SK-N-SH (cell line): Measurements from ENCODE around the gene ANK3. TPM values are rescaled to one million over a fixed set of nuclear protein-coding genes. Genes with fewer than 3 reads are reported as not detected.

Experiments
- CTCF ChIA-PET: fragments of 300-600, 350-600 bp; formaldehyde crosslinking; extraction: SDS; loops from one replicate; lab custom pipeline; 2021; lab: Yijun Ruan, JAX
- POLR2A ChIA-PET: fragments of 350-600 bp; sonication (Branson Sonifier 250); formaldehyde crosslinking; extraction: SDS; loops from one replicate; lab custom pipeline; 2020; ENCODE audit warnings: antibody characterized with exemption, inconsistent platforms; lab: Yijun Ruan, JAX
- DNase-seq: peaks from one replicate; pipeline ENCODE4 v3.0.0; 2012
- H2AFZ ChIP-seq: fragments of 200-600 bp; sonication (generic); 2 replicates; pipeline ENCODE4 v1.8.1; 2016; ENCODE audit warnings: antibody characterized with exemption, mild to moderate bottlenecking, low read depth
- H3F3A ChIP-seq: fragments of 200-600 bp; sonication (generic); replicated peaks from 2 replicates; pipeline ENCODE3; 2016; ENCODE audit warnings: antibody characterized with exemption, mild to moderate bottlenecking; ENCODE audit not compliant: insufficient read depth
- H3K27ac ChIP-seq, 2 experiments: fragments of 200-500 bp in 1 of 2; fragments of 200-600 bp in 1 of 2; sonication (Bioruptor generic) in 1 of 2; sonication (generic), shearing (Covaris generic) in 1 of 2; 2 replicates each; pipeline versions ENCODE4 v1.5.1 to v1.6.1; 2014 to 2016; ENCODE audit warnings: low read depth in 2 of 2, inconsistent platforms in 1 of 2, low read length in 1 of 2, mild to moderate bottlenecking in 1 of 2, mixed read lengths in 1 of 2
- H3K27me3 ChIP-seq: fragments of 200-600 bp; sonication (generic), shearing (Covaris generic); 2 replicates; pipeline ENCODE4 v1.6.1; 2016; ENCODE audit warnings: mixed run types; ENCODE audit not compliant: insufficient read depth
- H3K36me3 ChIP-seq, 2 experiments: fragments of 200-500 bp in 1 of 2; fragments of 200-600 bp in 1 of 2; sonication (Bioruptor generic) in 1 of 2; sonication (generic) in 1 of 2; replicated peaks in 1 of 2; 2 replicates each; pipeline versions ENCODE3 to v1.5.1; 2014 to 2016; ENCODE audit warnings: low read length in 1 of 2, mild to moderate bottlenecking in 1 of 2; ENCODE audit not compliant: insufficient read depth in 2 of 2, control insufficient read depth in 1 of 2
- H3K4me1 ChIP-seq, 2 experiments: fragments of 200-500 bp in 1 of 2; fragments of 200-600 bp in 1 of 2; sonication (Bioruptor generic) in 1 of 2; sonication (generic), shearing (Covaris generic) in 1 of 2; 2 replicates each; pipeline versions ENCODE4 v1.5.1 to v1.6.1; 2014 to 2016; ENCODE audit warnings: low read depth in 1 of 2, low read length in 1 of 2, mixed run types in 1 of 2; ENCODE audit not compliant: insufficient read depth in 2 of 2, control insufficient read depth in 1 of 2
- H3K4me2 ChIP-seq: fragments of 200-600 bp; sonication (generic), shearing (Covaris generic); 2 replicates; pipeline ENCODE4 v1.6.1; 2017; ENCODE audit warnings: mixed run types
- H3K4me3 ChIP-seq, 2 experiments: fragments of 200-500 bp in 1 of 2; fragments of 200-600 bp in 1 of 2; sonication (Bioruptor generic) in 1 of 2; sonication (generic), shearing (Covaris generic) in 1 of 2; 2 replicates each; pipeline versions ENCODE4 v1.5.1 to v1.8.1; 2014 to 2016; ENCODE audit warnings: low read depth in 2 of 2, inconsistent platforms in 1 of 2, low read length in 1 of 2, mild to moderate bottlenecking in 1 of 2, mixed read lengths in 1 of 2, moderate library complexity in 1 of 2
- H3K79me2 ChIP-seq: fragments of 200-600 bp; sonication (generic); 2 replicates; pipeline ENCODE4 v1.8.1; 2017; ENCODE audit warnings: mild to moderate bottlenecking; ENCODE audit not compliant: insufficient read depth
- H3K9ac ChIP-seq: fragments of 200-600 bp; sonication (generic); 2 replicates; pipeline ENCODE4 v1.6.1; 2017; ENCODE audit warnings: mixed run types
- H3K9me2 ChIP-seq: fragments of 200-600 bp; sonication (generic); 2 replicates; pipeline ENCODE4 v1.6.1; 2017; ENCODE audit warnings: mixed run types
- H3K9me3 ChIP-seq: fragments of 200-600 bp; sonication (generic); 2 replicates; pipeline ENCODE4 v1.6.1; 2017; ENCODE audit warnings: mixed run types, mild to moderate bottlenecking, moderate library complexity
- H4K20me1 ChIP-seq: fragments of 200-600 bp; sonication (generic); 2 replicates; pipeline ENCODE4 v1.6.1; 2017; ENCODE audit warnings: mild to moderate bottlenecking, mixed run types; ENCODE audit not compliant: insufficient read depth
- CHD2 ChIP-seq: fragments of 150-350 bp; IDR thresholded peaks from 2 replicates; pipeline ENCODE4 v1.6.1; 2018; ENCODE audit warnings: low read length; ENCODE audit not compliant: partially characterized antibody
- ELF1 ChIP-seq: IDR thresholded peaks from 2 replicates; pipeline ENCODE4 v1.4.0; 2012
- EP300 ChIP-seq, 2 experiments: IDR thresholded peaks; 2 replicates each; pipeline versions ENCODE4 v1.4.0 to v1.6.1; 2012; ENCODE audit warnings: borderline replicate concordance in 1 of 2, low read depth in 1 of 2, low read length in 1 of 2
- EZH2phosphoT487 ChIP-seq: fragments of 200-600 bp; sonication (generic); IDR thresholded peaks from 2 replicates; pipeline ENCODE4 v1.6.1; 2017; ENCODE audit warnings: low read depth, mixed run types, mild to moderate bottlenecking, antibody characterized with exemption, moderate library complexity, borderline replicate concordance
- FOSL2 ChIP-seq: IDR thresholded peaks from 2 replicates; pipeline ENCODE4 v1.4.0; 2012; ENCODE audit warnings: low read depth, mild to moderate bottlenecking, moderate library complexity, borderline replicate concordance
- FOXJ3 ChIP-seq: sonication (generic); formaldehyde crosslinking; IDR thresholded peaks from 2 replicates; pipeline ENCODE4 v1.5.1; 2020; ENCODE audit warnings: mild to moderate bottlenecking, missing genetic modification reagents
- FOXM1 ChIP-seq: IDR thresholded peaks from 2 replicates; pipeline ENCODE4 v1.4.0; 2012; ENCODE audit warnings: low read depth, mild to moderate bottlenecking
- JUND ChIP-seq: IDR thresholded peaks from 2 replicates; pipeline ENCODE4 v1.4.0; 2012
- MAX ChIP-seq: IDR thresholded peaks from 2 replicates; pipeline ENCODE4 v1.4.0; 2012; ENCODE audit warnings: low read depth
- NRF1 ChIP-seq: IDR thresholded peaks from 2 replicates; pipeline ENCODE4 v1.6.1; 2012; ENCODE audit warnings: low read depth, mild to moderate bottlenecking, low read length
- RAD21 ChIP-seq: IDR thresholded peaks from 2 replicates; pipeline ENCODE4 v1.6.1; 2012; ENCODE audit warnings: mild to moderate bottlenecking, low read length
- RXRA ChIP-seq: IDR thresholded peaks from 2 replicates; pipeline ENCODE4 v1.4.0; 2012; ENCODE audit warnings: low read depth, mild to moderate bottlenecking, borderline replicate concordance
- SIN3A ChIP-seq: IDR thresholded peaks from 2 replicates; pipeline ENCODE4 v1.6.1; 2012; ENCODE audit warnings: low read depth, mild to moderate bottlenecking, low read length, moderate library complexity, borderline replicate concordance
- SMC3 ChIP-seq: IDR thresholded peaks from 2 replicates; pipeline ENCODE4 v1.6.1; 2012; ENCODE audit warnings: low read depth, low read length, improper control_type of control experiment
- TEAD4 ChIP-seq: IDR thresholded peaks from 2 replicates; pipeline ENCODE4 v1.4.0; 2012; ENCODE audit warnings: mild to moderate bottlenecking, borderline replicate concordance; ENCODE audit not compliant: insufficient read depth
- USF2 ChIP-seq: fragments of 150-350 bp; IDR thresholded peaks from 2 replicates; pipeline ENCODE4 v1.6.1; 2017; ENCODE audit warnings: antibody characterized with exemption, low read length, low read depth, borderline replicate concordance
- YY1 ChIP-seq: IDR thresholded peaks from 2 replicates; pipeline ENCODE4 v1.4.0; 2012; ENCODE audit warnings: low read depth, mild to moderate bottlenecking
- ZBTB33 ChIP-seq: IDR thresholded peaks from 2 replicates; pipeline ENCODE4 v1.4.0; 2012; ENCODE audit warnings: low read depth, borderline replicate concordance
- WGBS: methylation state at CpG from one replicate; pipeline ENCODE4 v1.1.6; 2017; ENCODE audit warnings: low lambda C conversion rate; 5-methylcytosine and 5-hydroxymethylcytosine counted together
- polyA plus RNA-seq, 3 experiments: library from polyadenylated mRNA; depleted of rRNA; stranded (reverse); fragments of >200 nt; gene quantifications; 2 replicates each; pipeline ENCODE4 v1.2.3, GENCODE V29; 2012

ANK3 gene
- polyA plus RNA-seq, 1 of the 3 experiments (the other 2 are of a cell fraction), result 10.0 TPM

GRCh38 chr10:60142736-60143135 is 246.9 kb downstream of the ANK3 start:
- ChIA-PET CTCF (no interaction called here), POLR2A (no interaction called here)
- TF ChIP-seq SMC3, result no peak
- TF ChIP-seq TEAD4, result no peak
- TF ChIP-seq EZH2phosphoT487, result no peak
- no peak for TF ChIP-seq RAD21
- no peak for TF ChIP-seq MAX
- no peak for TF ChIP-seq ELF1
- TF ChIP-seq YY1, result no peak
- TF ChIP-seq FOXM1, result no peak
- no peak for TF ChIP-seq EP300 (IDR thresholded peaks at IDR 0.05; ENCODE audit: borderline replicate concordance in 1 of 2, low read depth in 1 of 2, low read length in 1 of 2)
- TF ChIP-seq JUND, result no peak
- no peak for TF ChIP-seq CHD2
- TF ChIP-seq SIN3A, result no peak
- TF ChIP-seq FOXJ3 (CRISPR knock-in tag), result no peak
- no peak for TF ChIP-seq USF2
- no peak for TF ChIP-seq RXRA
- H3K36me3 ChIP-seq, result no peaks in the 10 kb centered on the region
- no peak overlapping the region for H3K27ac ChIP-seq
- H3K27me3 ChIP-seq, result no peaks in the 10 kb centered on the region
- no peak overlapping the region for H2AFZ ChIP-seq
- H3K4me2 ChIP-seq, result no peak overlapping the region
- H3K9me3 ChIP-seq, result no peaks in the 10 kb centered on the region
- DNase-seq, result no peak
- WGBS, result 78% methylated on average over 1 of the region's 1 CpG
- no peak overlapping the region for H3K4me3 ChIP-seq
- no peaks in the 10 kb centered on the region; a peak in 2 of 4 replicates for H3K4me1 ChIP-seq
- H3K9ac ChIP-seq, result no peak overlapping the region
- no peaks in the 10 kb centered on the region for H3K79me2 ChIP-seq
- no peaks in the 10 kb centered on the region for H3F3A ChIP-seq
- no peaks in the 10 kb centered on the region for H4K20me1 ChIP-seq
- H3K9me2 ChIP-seq, result no peaks in the 10 kb centered on the region

GRCh38 chr10:60141896-60142559 is 247.6 kb downstream of the ANK3 start:
- H3K4me3 ChIP-seq, result no peak overlapping the region
- no peaks in the 10 kb centered on the region for H3K79me2 ChIP-seq
- H4K20me1 ChIP-seq, result no peaks in the 10 kb centered on the region
- H3K36me3 ChIP-seq, result no peaks in the 10 kb centered on the region
- no peak for DNase-seq
- no peaks in the 10 kb centered on the region for H3K27me3 ChIP-seq
- no peaks in the 10 kb centered on the region for H3K9me2 ChIP-seq
- no peak overlapping the region for H3K4me2 ChIP-seq
- no peak overlapping the region for H3K27ac ChIP-seq
- POLR2A ChIA-PET, result no interaction called here
- peaks cover 0 to 4% of the 10 kb centered on the region in 2 experiments; a peak in 2 of 4 replicates for H3K4me1 ChIP-seq
- TF ChIP-seq NRF1 (no peak), FOSL2 (no peak), FOXJ3 (CRISPR knock-in tag) (no peak), EP300 (IDR thresholded peaks at IDR 0.05; ENCODE audit: borderline replicate concordance in 1 of 2, low read depth in 1 of 2, low read length in 1 of 2) (no peak), ZBTB33 (no peak), SIN3A (no peak), JUND (no peak), RXRA (no peak)
- TF ChIP-seq, all 33 proteins: peak for 0
- Histone ChIP-seq H3F3A (no peaks in the 10 kb centered on the region), H3K9me3 (no peaks in the 10 kb centered on the region), H2AFZ (no peak overlapping the region), H3K9ac (no peak overlapping the region)
- WGBS, result 92% methylated on average over 7 of the region's 7 CpGs
- CTCF ChIA-PET, result no interaction called here
